ENCODE measurements around the gene CTNNA3. TPM values are rescaled to one million over a fixed set of nuclear protein-coding genes. Genes with fewer than 3 reads are reported as not detected.

The CTNNA3 gene
- total RNA-seq, 4 donors from 2014 or later: 1.5 to 9.8 (median 4.3) TPM

DNA sequence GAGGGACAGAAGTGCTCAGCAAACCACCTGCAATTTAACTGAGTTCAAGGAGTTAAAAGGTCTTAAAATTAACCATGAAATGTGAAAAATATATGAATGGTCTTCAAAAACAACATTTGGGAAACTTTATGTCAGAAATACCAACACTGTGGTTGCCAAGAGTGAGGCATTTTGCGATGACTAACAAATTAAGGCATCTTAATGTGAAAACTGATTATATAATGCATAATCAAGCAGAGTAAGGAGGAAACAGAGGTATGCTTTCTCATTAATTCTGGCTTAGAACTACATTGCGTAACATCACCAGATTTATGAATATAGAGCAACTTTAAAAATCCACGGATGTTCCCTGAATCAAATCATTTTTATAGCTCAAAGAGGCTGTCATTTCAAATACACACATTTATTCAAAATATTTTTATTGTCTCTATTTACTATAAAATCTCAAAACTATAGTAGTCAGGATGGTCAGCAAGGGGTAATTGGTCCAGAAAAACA is 434.6 kb downstream of the CTNNA3 start:
- Histone ChIP-seq H3K4me1 (no peaks in the 10 kb centered on the region), H3K4me3 (no peak overlapping the region), H3K36me3 (no peaks in the 10 kb centered on the region), H3K27ac (no peak overlapping the region), H3K9me3 (no peaks in the 10 kb centered on the region), H3K27me3 (no peaks in the 10 kb centered on the region)
- no peak for DNase-seq
- intact Hi-C loops (cut with DNase I; ENCODE audit: low total_unique reads): no loop called here
- TF ChIP-seq POLR2A (IDR thresholded peaks at IDR 0.05): no peak
- TF ChIP-seq, protein P1, sequence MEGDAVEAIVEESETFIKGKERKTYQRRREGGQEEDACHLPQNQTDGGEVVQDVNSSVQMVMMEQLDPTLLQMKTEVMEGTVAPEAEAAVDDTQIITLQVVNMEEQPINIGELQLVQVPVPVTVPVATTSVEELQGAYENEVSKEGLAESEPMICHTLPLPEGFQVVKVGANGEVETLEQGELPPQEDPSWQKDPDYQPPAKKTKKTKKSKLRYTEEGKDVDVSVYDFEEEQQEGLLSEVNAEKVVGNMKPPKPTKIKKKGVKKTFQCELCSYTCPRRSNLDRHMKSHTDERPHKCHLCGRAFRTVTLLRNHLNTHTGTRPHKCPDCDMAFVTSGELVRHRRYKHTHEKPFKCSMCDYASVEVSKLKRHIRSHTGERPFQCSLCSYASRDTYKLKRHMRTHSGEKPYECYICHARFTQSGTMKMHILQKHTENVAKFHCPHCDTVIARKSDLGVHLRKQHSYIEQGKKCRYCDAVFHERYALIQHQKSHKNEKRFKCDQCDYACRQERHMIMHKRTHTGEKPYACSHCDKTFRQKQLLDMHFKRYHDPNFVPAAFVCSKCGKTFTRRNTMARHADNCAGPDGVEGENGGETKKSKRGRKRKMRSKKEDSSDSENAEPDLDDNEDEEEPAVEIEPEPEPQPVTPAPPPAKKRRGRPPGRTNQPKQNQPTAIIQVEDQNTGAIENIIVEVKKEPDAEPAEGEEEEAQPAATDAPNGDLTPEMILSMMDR (IDR thresholded peaks at IDR 0.05): no peak

DNA sequence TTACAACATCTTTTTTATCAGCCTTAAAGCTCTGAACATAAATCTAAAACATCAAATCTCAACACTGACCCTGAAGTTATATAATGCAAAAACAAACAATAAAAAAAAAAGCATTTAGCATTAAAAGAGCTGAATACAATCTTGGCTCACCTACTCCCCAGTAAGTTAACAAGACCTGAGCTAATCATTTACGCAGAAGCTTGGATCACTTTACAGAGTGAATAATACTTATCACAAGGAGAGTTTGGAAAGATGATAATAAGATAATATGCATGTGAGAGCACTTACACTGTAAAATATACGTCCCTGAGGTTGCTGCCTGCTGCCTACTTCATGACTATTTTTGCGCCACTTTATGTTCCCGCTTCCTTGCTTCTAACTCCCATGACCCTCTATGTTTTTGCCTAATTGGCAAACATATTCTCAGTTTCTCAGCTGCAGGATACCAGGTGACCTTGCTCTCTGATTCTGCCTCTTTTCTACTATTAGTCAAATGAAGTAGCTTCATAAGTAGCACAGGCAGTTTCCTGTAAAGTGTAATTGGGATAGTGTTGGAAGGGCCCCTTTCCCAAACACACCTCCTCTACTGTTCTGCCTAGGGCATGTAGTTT is 436.6 kb downstream of the CTNNA3 start:
- intact Hi-C loops (cut with DNase I; ENCODE audit: low total_unique reads): no loop called here
- TF ChIP-seq, protein P1 (IDR thresholded peaks at IDR 0.05): no peak
- TF ChIP-seq POLR2A (IDR thresholded peaks at IDR 0.05): no peak
- Histone ChIP-seq H3K27me3 (no peaks in the 10 kb centered on the region), H3K9me3 (no peaks in the 10 kb centered on the region), H3K4me3 (no peak overlapping the region), H3K36me3 (no peaks in the 10 kb centered on the region), H3K4me1 (no peaks in the 10 kb centered on the region), H3K27ac (no peak overlapping the region)
- no peak for DNase-seq

DNA sequence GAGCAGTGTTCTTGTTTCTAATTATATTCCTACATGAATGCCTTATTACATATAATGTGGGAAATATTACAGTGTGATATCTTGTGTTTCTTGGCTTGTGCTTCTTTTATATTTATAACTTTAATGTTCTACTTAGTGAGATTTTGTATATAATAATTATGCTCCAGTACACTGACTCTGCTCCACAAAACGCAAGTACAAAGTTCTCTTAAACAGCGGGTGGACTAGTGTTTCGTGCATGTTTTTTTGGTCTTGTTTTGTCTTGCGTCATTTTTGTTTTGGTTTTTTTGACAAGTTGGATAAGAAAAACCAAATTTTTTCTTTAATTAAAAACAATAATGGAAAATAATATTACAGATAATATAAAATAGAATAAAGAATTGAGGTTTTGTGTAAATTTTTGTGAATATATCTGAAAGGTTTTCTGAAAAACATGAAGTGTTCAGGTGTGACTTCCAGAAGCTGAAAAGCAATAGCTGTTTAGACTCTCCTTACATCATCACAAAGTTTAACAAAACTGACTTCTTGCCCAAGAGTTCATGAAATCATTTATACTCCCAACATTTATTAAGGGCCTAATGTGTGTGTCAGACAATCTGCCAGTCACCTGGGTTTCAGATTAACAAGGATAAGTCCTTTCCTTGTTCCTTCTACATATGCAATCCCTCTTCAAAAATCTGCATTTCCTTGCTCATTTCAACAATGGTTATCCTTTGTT is 438.4 kb downstream of the CTNNA3 start:
- Histone ChIP-seq H3K9me3 (no peaks in the 10 kb centered on the region), H3K4me3 (no peak overlapping the region), H3K36me3 (no peaks in the 10 kb centered on the region), H3K27me3 (no peaks in the 10 kb centered on the region), H3K4me1 (no peaks in the 10 kb centered on the region), H3K27ac (no peak overlapping the region)
- DNase-seq: no peak
- intact Hi-C loops (cut with DNase I; ENCODE audit: low total_unique reads): no loop called here
- no peak for TF ChIP-seq POLR2A (IDR thresholded peaks at IDR 0.05)
- TF ChIP-seq, protein P1 (IDR thresholded peaks at IDR 0.05): no peak

DNA sequence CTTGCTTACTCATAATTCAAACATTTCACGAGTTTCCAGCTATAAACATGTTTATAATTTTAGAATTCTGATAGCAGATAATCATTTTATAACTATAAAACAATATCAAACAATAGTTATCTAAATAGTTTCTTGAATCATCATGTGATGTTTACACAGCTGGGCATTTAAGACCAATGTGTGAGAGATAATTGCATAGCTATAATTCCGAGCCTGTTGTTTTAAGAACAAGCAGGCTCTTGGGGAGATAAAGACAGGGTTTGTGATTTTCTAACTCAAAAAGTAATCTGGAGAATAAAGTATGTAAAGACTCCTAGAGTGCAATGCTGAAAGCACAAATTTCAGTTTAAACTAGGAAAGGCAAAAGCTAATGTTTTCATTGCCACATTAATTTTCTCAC is 439.0 kb downstream of the CTNNA3 start:
- H3K9me3 ChIP-seq: no peaks in the 10 kb centered on the region
- no peaks in the 10 kb centered on the region for H3K36me3 ChIP-seq
- no peaks in the 10 kb centered on the region for H3K4me1 ChIP-seq
- H3K4me3 ChIP-seq: no peak overlapping the region
- intact Hi-C loops (cut with DNase I; ENCODE audit: low total_unique reads): no loop called here
- TF ChIP-seq, protein P1 (IDR thresholded peaks at IDR 0.05): no peak
- no peak for TF ChIP-seq POLR2A (IDR thresholded peaks at IDR 0.05)
- no peak overlapping the region for H3K27ac ChIP-seq
- no peaks in the 10 kb centered on the region for H3K27me3 ChIP-seq
- DNase-seq: no peak

DNA sequence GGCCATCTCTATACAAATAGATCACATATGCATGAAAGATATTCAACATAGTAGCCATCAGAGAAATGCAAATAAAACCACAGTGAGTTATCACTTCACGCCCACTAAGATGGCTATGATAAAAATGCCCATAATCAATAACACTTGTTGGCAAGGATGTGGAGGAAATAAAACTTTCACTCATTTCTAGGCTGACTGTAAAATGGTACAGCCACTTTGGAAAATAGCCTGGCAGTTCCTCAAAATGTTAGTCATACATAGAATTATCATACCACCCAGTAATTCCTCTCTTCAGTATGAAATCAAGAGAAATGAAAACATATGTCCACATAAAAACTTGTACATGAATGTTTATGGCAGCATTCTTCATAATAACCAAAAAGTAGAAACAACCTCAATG is 445.3 kb downstream of the CTNNA3 start:
- TF ChIP-seq POLR2A (IDR thresholded peaks at IDR 0.05): no peak
- TF ChIP-seq, protein P1 (IDR thresholded peaks at IDR 0.05): no peak
- H3K4me3 ChIP-seq: no peak overlapping the region
- intact Hi-C loops (cut with DNase I; ENCODE audit: low total_unique reads): no loop called here
- H3K36me3 ChIP-seq: no peaks in the 10 kb centered on the region
- H3K4me1 ChIP-seq: no peaks in the 10 kb centered on the region
- H3K9me3 ChIP-seq: no peaks in the 10 kb centered on the region
- no peaks in the 10 kb centered on the region for H3K27me3 ChIP-seq
- DNase-seq: no peak
- H3K27ac ChIP-seq: no peak overlapping the region

Data from uterus (tissue), 4 donors.